ENCODE data around the gene FN1.

GRCh38 chr2:215363461-215364156 is 72.3 kb downstream of the FN1 start:
- TF ChIP-seq CTCF (IDR thresholded peaks at IDR 0.05; ENCODE audit: low read length) = no peak
- no peak for TF ChIP-seq EZH2 (optimal IDR thresholded peaks at IDR 0.05; ENCODE audit: low read depth, low read length)
- TF ChIP-seq EZH2phosphoT487 (IDR thresholded peaks at IDR 0.05; ENCODE audit: low read length) = no peak
